HG02588 (cell line): ENCODE results near the gene LMAN2L.

Experiments used
- ATAC-seq: cut with Tn5 transposase; IDR thresholded peaks from one replicate; pipeline ENCODE4 v1.9.1; 2021; ENCODE audit warnings: mild to moderate bottlenecking, moderate library complexity; ENCODE audit not compliant: unreplicated experiment

The LMAN2L gene

GRCh38 chr2:96760986-96761832 lies 21.3 kb upstream of the LMAN2L start:
- ATAC-seq: peak; percentile 10

DNA sequence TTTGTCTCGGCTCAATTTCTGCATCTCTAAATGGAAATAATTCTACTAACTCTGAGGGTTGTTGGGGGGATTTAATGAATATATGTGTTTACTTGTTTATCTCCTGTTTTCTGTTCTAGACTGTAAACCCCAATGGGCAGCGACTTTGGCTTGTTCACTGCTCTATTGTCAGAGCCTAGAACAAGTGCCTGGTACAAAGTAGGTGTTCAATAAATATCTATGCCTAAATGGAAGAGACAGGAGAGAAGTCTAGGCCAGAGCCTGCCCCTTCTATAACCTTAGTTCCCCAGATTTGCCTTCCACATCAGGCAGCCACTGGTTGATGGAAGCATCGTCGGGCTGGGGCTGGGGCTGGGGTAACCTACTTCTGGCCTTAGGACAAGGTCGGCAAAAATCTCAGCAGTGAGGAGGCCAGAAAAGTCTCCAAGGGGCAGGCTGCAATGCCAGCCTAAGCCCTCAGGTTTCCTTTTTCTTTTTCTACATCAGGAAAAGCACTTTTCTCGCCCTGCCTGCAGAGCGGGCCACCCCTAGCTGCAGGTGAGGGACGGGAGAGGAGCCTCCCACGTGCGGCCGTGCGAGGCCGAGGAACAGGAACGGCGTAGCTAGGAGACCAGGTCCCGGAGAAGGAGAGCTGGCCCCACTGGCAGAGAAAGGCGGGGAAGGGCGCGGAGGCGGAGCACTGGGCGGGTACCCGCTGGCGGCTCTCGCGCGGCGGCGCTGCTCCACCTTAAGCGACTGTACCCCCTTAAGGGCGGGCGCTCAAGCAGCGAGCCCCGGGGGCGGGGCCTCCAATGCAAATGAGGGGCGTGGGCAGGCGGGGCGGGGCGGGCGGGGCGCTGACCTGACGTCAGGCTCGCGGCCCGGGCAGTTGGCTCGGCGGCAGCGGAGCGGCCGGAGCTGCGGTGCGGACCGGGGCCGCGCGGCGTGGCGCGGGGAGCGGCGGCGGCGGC lies 20.4 kb upstream of the LMAN2L start, which contains the start of gene CNNM4:
CNNM4 (plus strand) TSS at position 867 of the 950 bp plus-strand sequence. CDS start 98 bp downstream, outside the sequence.
- peak; percentile 82 for ATAC-seq

DNA sequence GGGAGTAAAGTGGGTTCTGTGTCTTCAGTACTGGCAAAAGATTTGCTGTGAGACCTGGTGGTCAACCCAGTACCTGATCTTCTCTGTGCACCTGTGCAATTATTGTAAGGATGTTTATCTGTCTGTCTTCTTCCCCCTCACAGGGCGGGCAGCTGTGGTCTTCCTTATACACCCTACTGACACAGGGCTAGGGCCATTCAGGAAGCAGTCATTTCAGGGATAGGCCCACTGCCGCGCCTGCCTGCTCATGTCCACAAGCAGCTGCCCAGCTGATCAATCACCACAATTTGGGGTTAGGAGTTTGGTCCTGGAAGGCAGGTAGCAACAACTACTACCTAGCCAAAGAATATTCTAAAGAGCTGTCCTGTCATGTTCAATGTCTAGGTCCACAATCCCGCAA lies 19.7 kb upstream of the LMAN2L start:
- ATAC-seq: no peak

DNA sequence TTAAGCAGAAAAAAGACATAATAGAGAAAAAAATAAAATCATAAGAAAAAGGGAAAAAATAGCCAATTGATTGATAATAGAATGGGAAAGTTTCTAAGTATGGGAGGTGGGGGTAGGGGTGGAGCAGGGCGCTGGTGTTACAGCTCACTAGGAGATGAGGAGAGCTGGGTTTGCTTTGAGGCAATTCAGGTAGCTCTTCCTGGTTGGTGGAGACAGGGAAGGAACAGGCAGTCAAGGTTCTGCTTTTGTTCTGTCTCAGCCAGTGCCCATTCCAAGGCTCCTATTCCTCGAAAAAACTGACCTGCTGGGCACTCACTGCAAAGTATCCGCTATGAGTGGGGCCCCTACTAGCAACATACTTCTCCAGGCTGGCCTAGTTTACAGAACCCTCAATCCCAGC lies 19.1 kb upstream of the LMAN2L start:
- ATAC-seq: no peak

GRCh38 chr2:96757477-96757860 lies 17.6 kb upstream of the LMAN2L start:
- ATAC-seq: no peak

GRCh38 chr2:96756788-96757476 lies 17.1 kb upstream of the LMAN2L start:
- no peak for ATAC-seq

GRCh38 chr2:96754317-96754716 lies 14.5 kb upstream of the LMAN2L start:
- no peak for ATAC-seq

GRCh38 chr2:96753661-96754282 lies 13.9 kb upstream of the LMAN2L start:
- ATAC-seq: no peak

GRCh38 chr2:96751800-96752199 lies 11.9 kb upstream of the LMAN2L start:
- no peak for ATAC-seq

DNA sequence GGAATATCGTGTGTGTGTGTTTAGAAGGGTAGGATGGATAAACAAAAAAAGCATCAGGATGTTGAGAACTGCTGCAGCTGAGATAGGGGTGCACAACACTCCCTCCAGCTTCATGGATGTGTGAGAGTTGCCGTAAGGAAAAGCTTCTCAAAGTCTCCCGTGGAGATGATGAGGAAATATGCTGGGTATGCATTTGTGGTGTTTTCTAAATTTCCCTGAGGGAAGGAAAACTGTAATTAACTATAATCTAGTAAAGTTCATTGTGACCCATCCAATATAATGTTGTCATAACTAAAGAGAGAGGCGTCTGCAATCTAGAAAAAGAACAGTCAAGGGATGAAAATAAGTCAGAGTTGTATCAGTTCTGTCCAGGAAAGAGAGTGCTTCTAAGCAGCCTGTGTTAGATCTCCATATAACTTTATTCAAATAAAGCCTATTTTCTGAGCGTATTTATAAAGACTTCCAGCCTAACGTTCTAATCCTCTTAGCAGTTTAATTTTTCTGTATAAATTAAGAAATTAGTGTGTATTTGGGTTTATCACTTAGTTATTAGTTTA lies 7.3 kb upstream of the LMAN2L start:
- no peak for ATAC-seq

DNA sequence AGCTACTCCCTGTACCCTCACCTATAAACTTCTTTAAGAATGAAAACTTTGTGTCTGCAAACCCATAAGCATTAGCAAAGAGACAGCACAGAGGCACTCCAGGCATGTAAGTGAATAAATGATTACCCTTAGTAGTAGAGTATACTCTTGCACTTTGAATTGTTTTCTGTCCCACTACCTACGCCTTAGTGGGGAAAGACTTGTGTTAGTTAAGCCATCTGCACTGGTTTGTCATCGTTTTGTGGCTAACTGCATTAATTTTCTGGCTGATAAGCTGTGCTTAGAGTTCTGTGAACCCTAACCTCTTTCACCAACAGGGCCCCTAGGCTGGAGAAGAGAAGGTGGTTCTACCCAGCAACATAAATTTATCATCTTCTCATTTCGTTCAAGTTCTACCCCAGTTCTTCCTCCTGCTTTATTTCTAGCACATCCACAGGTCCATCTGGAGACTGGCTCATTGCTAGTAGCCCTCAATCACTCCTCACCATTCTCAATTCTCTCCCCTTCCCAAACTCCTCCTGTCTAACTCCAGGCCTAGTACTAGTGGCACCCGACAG lies 710 bp downstream of the LMAN2L start:
- ATAC-seq: no peak

DNA sequence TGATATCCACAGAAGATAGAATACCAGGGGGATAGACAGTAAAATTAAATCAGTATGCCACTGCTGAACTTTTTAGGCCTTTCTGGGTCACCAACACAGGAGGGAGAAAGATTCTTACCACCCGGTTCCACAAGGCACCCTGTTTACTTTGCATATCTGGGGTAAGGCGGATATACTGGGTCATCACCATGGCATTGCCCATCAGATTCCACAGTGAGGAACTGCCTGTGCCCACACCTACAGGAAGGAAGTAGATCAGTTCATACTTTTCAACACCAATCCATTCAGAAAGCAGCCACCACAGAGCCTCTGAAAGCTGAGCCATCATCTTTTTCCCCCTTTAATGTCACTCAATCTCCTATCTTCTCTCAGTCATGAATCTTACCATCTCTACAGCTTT lies 2.0 kb downstream of the LMAN2L start:
- no peak for ATAC-seq

DNA sequence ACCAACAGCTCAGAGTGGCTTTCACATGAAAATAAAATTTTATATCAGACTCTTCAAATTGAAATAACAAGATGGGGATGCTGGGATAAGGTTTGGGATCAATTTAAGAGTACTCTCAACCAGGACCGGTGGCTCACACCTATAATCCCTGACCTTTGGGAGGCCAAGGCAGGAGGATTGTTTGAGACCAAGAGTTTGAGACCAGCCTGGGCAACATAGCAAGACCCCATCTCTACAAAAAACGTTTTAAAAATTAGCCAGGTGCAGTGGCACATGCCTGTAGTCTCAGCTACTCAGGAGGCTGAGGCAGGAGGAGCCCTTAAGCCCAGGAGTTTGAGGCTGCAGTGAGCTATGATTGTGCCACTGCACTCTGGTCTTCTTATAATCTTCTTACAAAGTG lies 2.6 kb downstream of the LMAN2L start:
- no peak for ATAC-seq

- no peak for ATAC-seq
Measured at GRCh38 chr2:96734880-96735583, 4.8 kb downstream of the LMAN2L start.

- ATAC-seq: no peak
Measured at GRCh38 chr2:96733931-96734330, 5.9 kb downstream of the LMAN2L start.

GRCh38 chr2:96730212-96730611 lies 9.7 kb downstream of the LMAN2L start:
- ATAC-seq: no peak

DNA sequence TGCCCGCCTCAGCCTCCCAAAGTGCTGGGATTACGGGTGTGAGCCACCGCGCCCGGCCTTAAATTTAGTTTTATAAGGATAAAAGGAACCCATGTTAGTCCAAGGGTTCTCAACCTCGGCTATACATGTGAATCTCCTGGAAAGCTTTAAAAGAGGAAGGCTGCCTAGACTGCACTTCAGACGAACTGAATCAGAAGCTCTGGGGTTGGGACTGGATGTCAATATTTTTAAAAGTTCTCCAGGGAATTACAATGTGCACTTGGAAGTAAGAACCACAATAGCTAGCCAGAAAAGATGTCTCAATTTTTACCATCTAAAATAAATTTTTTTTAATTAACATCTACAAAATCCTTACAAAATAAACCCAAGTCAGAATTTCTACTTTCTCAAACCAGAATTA lies 10.1 kb downstream of the LMAN2L start:
- ATAC-seq: no peak

- ATAC-seq: no peak
Measured at GRCh38 chr2:96727431-96727830, 12.4 kb downstream of the LMAN2L start.

DNA sequence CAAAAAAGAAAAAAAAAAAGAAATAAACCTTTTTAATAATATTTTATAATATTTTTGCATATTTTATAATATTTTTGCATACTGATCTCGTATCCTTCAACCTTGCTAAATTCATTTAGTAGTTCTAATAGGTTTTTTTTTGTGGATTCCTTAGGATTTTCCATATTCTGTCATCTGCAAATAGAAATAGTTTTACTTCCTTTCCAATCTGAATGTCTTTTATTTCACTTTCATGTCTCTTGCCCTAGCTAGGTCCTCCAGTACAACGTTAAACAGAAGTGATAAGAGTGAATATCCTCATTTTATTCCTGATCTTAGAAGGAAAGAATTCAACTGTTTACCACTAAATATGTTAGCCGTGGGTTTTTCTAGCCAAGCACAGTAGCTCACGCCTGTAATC lies 13.7 kb downstream of the LMAN2L start:
- no peak for ATAC-seq
